Astrocyte of the cerebellum (primary cell): Measurements from ENCODE around the gene GSS.

Experiments
- DNase-seq: peaks from one replicate; pipeline ENCODE4 v3.0.0-alpha.2; 2011; ENCODE audit warnings: low read depth
- H3K4me3 ChIP-seq: 2 replicates; pipeline ENCODE4 v1.5.1; 2011; ENCODE audit warnings: mild to moderate bottlenecking, low read depth, low read length, moderate library complexity
- in situ Hi-C: cut with HindIII; loops from 2 replicates; pipeline ENCODE4 v1.10.0; 2017; ENCODE audit warnings: low sequenced_read_pairs
- TF ChIP-seq, protein P1 (sequence below): IDR thresholded peaks from 2 replicates; pipeline ENCODE4 v1.5.1; 2012; ENCODE audit warnings: low read length, low read depth, moderate library complexity, mild to moderate bottlenecking; ENCODE audit errors: missing control alignments

GSS gene

DNA sequence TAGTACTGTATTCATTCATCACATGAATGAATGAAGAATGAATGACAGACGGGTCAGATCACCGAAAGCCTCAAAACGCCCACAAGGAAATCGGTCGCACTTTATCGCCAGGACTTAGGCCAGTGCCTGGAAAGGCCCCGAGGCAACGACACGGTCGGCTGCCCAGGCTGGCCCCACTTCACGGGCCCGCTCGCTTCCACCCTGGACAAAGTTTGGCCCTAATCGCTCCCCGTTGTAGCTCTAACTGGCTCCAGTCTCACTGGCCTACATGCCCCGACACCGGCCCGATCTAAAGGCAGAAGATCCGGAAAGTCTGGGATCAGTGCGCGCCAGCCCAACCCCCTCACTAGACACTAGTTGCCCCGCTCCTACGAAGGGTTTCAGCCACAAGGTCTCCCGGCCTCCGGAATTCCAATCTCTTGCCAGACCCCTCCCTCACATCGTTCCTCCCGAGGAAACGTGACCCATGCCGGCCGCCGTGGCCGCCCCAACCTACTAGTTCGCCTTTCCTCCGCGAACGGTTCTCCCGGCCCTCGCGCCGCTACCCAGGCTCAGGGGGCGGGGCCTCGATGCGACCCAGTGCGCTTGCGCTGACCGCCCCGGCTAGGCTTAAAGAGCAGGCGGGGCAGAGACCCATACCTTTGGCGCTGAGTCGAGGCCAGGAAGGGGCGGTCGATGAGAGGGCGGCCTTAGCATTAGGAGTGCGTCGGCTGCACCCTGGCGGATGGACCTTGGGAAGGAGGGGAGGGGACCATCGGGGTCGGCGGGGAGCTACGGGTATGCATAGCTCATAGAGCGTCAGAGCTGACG, at the start of gene GSS, which contains the start of gene MYH7B:
Gene GSS, minus strand, starts transcription at position 576 of the 810 bp plus-strand sequence. CDS start 3,954 bp downstream, outside the sequence.
Gene MYH7B, plus strand, starts transcription at position 638 of the 810 bp plus-strand sequence. CDS start 22,138 bp downstream, outside the sequence.
- H3K4me3 ChIP-seq, result peak within 1 kb of the TSS; percentile 62
- TF ChIP-seq, protein P1, sequence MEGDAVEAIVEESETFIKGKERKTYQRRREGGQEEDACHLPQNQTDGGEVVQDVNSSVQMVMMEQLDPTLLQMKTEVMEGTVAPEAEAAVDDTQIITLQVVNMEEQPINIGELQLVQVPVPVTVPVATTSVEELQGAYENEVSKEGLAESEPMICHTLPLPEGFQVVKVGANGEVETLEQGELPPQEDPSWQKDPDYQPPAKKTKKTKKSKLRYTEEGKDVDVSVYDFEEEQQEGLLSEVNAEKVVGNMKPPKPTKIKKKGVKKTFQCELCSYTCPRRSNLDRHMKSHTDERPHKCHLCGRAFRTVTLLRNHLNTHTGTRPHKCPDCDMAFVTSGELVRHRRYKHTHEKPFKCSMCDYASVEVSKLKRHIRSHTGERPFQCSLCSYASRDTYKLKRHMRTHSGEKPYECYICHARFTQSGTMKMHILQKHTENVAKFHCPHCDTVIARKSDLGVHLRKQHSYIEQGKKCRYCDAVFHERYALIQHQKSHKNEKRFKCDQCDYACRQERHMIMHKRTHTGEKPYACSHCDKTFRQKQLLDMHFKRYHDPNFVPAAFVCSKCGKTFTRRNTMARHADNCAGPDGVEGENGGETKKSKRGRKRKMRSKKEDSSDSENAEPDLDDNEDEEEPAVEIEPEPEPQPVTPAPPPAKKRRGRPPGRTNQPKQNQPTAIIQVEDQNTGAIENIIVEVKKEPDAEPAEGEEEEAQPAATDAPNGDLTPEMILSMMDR, result peak; percentile 52
- peak; percentile 89 for DNase-seq
- in situ Hi-C loops, result no loop called here

DNA sequence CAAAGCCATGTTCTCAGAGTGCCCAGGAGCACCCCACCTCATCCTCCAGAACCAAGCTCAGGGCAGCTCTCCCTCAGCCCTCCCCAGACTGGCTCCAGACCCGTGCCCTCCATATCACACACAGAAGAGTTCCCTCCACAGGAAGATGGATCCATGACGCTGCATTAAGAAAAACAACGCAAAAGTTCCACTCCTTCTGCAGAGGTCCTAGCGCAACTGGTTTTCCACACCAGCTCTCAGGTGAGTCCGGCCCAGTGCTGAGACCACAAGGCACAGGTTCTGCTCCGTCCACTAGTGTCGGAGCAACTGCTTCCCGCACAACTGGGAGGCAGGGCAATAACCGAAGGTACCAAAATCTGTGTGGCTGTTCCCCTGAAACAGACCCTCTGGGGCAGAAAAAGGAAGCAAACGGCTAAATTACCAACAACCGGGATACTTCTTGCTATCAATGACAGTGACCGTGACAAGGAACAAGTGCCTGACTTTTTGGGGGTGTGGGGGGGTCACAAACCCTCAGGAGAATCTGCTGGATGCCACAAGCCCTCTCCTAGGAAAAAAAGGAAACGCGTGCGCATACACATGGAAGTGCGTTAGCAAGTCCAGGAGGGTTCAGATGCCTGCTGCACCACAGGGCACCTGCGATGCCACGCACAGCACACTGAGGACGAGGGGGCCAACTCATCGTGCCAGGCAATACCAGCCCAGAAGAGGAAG, 49.3 kb upstream of the GSS start:
- DNase-seq, result no peak
- H3K4me3 ChIP-seq, result no peak overlapping the region
- in situ Hi-C loops, result no loop called here
- TF ChIP-seq, protein P1, result no peak

DNA sequence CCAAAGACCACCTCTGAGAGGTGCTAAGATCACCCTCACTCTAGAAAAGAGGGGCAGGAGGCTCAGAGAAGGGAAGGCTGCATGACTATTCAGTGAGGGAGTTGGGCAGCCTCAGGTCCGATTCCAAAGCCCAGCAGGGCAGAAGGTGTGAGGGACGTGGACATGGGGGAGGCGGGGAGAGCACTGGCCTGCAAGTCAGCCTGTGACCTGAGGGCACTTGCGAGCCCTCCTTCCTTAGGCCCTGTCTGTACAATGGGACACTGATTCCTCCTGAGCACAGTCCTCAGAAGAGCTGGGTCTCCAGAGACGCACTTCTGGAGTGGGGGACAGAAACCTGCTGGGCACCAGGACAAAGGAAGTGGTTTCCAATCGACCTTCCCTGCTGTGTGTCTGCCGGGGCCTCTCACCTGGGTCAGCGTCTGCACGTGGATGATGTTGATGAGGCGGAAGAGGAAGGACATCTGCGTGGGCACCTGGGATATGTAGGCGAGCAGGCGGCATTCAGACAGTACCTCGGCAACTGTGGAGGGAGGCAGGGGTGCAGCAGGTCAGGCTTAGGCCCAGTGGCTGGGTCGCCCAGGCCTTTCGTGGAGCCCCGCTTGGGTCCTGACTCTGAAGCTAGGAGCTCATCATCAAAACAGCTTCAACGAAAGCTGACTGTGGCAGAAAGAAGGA, 48.6 kb upstream of the GSS start:
- no peak overlapping the region for H3K4me3 ChIP-seq
- in situ Hi-C loops, result no loop called here
- TF ChIP-seq, protein P1, result no peak
- DNase-seq, result no peak

DNA sequence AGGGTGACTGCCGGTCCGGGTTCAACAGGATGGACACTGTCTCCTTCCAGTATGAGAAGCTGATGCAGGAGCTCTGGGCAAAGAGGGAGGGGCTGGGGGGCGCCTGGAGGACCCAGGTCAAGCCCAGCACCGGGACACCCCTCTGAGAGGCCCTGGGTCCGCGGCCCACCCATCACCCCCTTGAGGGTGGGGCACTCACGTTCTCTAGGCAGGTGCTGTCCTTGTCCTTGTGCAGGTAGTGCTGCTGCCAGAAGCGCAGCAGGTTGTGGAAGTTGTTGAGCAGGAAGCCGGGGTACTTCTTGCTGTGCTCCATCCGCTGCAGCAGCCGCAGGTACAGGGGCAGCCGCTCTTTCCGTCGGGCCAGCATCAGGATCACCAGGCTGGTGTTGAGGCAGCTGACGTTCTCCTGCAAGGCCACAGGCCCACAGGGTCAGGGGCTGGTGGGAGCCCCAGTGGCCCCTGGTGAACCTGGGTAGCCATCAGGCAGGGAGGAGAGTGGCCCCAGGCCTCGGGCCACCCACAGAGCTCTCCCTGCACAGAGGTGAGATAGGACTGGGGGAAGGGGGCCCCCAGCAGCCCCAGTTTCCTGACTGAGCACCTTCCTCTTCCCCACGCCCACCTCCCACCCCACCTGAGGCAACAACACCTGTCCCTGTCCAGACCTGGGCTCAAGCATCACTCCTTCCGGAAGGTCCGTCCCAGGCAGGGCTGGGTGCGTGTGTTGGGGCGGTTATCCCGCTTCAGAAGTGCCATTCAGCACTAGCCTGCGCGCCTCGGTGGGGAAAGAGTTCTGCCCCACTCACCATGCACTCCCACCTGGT, 47.8 kb upstream of the GSS start:
- DNase-seq, result no peak
- in situ Hi-C loops, result no loop called here
- H3K4me3 ChIP-seq, result no peak overlapping the region
- TF ChIP-seq, protein P1, result no peak

DNA sequence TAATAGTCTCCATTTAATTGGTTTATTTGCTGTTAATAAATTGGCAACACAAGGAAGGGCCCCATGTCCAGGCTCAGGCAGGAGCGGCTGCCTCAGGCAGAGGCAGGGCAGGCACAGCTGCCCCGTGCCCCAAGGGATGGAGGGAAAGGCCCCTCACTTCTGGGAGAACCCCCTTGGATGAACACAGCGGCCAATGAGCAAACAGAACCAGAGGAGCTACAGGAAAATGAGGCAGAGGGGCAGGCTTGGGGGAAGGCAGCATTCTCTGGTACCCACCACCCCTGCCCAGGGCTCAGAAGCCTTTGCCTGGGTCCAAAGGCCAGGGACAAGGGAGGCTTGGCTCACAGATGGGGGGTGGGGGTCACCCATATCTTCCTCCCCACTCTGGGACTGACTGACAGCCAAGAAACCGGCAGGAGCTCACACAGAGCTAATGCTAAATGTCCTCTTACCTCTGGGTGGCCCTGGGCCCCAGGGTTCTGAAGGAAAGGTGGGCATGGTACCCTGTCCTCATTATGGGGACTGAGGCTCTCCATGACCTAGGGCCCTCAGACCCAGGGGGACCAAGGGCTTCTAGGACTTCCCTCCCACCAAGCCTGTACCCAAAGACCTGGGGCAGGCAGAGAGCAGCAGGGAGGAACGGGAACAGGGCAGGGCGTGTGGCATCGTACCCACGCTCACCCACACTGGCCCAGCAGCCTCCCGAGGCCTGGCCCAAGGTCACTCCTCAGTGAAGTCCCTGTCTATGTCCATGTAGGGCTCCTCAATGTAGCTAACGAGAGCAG, 47.0 kb upstream of the GSS start:
- TF ChIP-seq, protein P1, result no peak
- H3K4me3 ChIP-seq, result no peak overlapping the region
- no peak for DNase-seq
- in situ Hi-C loops, result no loop called here
